CD4-positive, alpha-beta T cell treated with Interleukin-4 for 1 hour (primary cell): Measurements from ENCODE around the gene GARNL3.
A peak's percentile ranks its signal among the peaks of the same experiment; 100 is the strongest.

Experiments used
- DNase-seq, 2 donors: peaks; one replicate each; pipeline ENCODE4 v3.0.0-alpha.2; 2020 to 2022

The GARNL3 gene

DNA sequence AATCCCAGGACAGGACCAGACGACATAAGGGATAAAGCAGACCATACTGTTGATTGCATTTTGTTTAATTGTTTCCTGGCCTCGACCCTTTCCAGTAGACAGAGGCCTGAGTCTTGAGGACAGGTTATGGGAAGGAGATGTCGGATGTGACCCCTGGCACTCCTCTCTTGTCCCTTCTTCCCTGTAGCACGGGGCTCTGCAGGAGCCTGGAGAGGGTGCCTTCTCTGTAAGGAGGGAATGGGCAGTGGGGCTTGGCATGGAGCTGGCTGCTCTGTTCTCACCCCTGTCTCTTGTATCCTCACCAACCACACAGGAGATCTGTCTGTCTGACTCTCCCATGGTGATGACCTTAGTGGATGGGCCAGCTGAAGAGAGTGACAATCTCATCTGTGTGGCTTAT lies 92.3 kb downstream of the GARNL3 start:
- no peak for DNase-seq

DNA sequence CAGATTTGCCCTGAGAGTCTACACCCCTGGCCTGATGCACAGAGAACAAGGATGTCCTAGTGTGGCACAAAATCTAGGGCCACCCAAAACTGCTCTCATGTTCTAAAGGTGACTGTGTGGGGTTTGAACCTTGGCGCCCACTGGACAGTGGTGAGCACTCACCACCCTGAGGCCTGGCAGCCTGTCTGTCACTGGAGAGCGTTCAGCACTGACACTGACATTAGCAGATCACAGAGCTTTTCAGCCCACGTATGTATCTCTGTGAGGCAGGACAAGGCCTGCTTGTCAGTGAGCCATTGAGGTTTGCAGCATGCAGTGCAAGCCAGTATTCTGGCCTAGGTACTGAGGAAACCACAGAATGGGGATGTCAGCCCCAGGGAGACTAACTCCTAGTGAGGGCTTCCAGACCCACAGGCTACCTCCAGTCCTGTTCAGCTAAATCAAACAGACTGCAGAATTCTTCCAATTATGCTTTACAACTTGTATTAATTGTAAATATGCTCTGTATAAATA lies 93.5 kb downstream of the GARNL3 start:
- DNase-seq = no peak

DNA sequence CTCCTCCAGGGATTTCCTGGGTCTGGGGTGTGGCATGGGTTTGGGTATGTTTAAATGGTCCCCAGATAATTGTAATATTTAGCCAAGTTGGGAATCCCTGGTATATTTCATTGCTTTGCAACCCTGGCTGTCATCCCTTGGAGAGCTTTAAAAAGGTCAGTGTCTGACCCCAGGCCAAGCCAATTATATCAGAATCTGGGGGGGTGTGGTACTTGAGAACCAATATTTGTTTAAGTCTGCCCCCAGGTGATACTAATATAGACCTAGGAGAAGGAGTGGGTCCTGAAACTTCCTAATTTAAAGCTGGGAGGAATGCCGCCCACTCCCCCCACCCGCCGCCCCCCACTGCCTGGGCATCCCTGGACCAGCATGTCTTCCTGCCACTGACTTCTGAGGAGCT lies 94.2 kb downstream of the GARNL3 start:
- DNase-seq = no peak

DNA sequence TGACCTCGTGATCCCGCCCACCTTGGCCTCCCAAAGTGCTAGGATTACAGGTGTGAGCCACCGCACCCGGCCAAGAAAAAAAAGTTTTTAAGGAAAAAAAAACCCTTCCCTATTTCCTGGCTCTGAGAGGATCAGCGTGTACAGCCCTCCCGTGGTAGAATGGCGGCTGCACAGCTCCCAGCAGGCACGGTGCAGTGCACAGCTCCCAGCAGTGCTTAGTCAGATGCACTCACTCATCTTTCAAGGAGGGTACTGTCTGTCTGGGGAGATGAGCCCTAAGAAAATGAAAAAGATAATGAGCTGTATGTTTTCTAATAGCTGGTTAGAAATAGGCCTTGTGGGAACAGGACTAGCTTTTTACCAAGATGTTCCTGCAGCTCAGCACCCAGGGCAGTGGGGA lies 95.7 kb downstream of the GARNL3 start:
- no peak for DNase-seq

DNA sequence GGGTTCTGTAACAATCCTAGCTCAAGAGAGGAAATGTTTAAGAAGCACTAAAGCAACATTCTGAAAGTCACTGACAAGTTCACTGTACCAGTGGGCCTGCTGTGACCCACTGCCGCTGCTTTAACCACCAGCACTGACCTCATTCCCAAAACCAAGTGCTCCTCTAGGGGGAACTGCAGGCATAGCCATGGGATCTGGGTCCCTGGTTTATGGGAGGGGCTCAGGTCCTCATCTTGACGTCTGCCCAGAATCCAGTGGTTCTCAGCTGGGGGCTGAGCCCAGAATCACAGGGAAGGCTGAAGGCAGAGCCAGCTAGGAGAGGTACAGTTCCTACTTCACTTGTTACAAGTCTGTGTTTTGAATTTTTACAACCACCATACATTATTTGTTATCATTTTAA lies 96.3 kb downstream of the GARNL3 start:
- DNase-seq = no peak

DNA sequence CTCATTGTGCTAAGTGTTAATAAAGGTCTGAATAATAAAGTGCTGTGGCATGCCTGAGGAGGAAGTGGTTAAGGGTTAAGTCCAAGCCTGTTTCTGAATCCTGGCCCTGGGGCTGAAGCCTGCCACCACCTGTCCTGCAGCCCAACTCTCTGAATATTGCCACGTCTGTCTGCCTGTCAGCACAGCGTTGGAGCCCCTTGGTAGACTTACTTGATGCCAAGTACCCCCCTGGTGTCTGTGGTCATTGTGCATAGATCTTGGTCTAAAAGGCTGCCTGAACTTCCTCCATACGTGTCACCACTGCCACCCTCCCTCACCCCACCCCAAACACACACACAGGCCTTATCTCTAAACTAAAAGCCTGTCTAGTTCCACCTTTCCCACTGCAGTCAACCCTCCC lies 97.0 kb downstream of the GARNL3 start:
- no peak for DNase-seq

DNA sequence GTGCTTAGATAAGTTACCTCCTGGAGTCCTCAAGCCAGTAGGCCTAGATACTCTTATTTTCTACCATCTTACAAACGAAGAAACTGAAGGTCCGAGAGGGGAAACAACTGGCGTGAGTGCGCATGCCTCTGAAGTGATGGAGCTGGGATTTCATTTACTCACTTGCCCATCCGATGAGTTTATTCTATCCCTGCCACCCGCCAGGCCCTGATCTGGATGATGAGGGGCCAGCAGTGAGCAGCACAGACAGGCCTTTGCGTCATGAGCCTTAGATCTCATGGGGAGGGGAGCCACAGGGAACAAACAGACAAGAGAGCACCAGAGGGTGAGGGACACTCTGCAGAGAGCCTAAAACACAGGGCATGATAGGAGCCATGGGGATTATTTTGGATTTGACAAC lies 98.3 kb downstream of the GARNL3 start:
- DNase-seq = no peak

DNA sequence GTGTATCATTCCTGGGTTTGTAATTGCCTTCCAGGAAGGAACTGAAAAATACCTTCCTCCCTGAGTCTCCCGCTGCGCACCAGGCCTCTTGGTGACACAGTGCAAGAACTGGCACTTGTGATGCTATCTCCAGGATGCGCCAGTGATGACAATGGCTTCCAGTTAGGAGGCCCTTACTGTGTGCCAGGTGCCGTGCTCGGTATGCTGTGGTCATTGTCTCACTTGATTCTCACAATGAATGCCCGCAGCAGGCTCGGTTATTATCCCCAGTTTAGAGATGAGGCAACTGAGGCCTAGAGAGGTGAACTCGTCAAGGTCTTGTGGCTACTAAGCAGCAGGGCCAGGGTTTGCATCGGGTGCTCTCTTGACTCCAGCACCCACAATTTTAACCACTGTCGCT lies 100.9 kb downstream of the GARNL3 start:
- no peak for DNase-seq

DNA sequence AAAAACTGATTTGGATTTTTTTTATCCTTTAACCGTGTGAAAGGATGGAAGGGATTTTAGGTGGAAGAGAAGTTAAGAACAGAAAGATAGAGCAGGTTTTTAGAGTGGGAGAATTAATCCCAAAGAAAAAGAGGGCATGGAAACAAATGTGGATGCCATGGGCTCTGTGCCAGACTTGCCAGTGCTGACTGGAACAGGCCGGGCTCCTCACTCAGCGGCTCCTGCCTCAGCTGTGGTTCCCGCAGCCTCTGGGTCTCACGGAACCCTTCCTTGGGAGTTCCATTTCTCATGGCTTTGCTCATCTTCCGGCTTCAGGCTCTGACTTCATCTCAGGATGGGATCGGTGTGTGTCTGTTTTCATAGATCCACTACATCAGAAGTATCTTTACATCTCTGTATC lies 102.0 kb downstream of the GARNL3 start:
- DNase-seq = no peak

DNA sequence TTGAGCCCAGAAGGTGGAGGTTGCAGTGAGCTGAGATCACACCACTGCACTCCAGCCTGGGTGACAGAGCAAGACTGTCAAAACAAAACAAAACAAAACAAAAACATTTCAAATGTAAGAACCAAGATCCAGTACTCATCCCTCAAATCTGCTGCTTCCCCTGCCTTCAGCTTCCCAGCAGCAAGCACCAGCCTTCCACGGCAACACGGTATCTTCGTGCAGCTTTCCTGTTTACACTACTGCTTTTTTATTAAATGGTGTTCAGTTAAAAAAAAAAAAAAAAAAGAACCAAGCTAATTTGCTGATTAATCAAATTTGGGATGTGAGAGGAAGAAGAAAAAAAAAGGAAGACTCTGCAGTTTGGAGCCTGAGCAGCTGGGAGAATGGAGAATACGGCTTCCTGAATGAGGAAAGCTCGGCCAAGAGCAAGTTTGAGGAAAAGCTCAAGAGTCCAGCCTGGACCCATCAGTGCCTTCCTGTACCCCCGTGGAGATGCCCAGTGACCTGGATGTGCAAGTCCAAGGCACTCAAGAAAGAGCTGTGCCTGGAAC lies 104.4 kb downstream of the GARNL3 start:
- DNase-seq = no peak

DNA sequence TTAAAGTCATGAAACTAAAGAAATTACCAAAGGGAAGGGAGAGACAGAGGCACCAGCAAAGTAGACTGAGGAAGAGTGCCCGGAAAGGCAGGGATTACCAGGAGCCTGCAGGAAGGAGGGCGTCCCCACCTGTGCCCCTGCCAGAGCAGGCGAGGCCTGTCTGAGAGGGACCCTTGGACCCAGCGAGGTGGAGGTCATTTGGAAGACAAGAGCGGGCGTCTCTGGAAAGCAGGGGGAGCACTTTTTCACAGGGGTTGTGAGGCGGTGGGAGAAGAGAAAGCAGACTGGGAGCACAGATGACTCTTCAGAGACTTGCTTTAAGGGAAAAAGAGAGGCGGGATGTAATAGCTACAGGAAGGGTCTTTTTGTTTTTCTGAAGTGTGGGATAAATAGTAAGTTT lies 104.9 kb downstream of the GARNL3 start:
- DNase-seq = no peak

DNA sequence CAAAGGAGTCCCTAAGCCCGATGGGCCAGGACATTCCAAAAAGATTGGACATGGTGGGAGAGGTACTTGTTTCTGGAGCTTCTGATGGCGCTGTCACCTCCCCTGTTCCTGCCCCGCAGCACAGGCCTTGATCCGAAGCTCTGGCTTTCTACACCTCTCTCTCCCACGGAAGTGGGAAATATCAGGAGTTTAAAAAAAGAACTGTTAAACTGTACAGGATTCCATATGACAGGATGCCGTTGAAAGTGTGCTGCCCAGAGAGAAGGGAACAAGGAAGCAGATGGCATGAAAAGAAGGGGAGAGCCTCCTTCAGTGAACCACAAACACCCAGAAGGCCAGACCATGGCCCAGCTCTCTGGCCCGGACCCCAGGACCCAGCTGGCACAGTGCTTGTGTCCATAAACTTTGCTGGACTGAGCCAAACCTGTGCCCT lies 105.6 kb downstream of the GARNL3 start:
- no peak for DNase-seq

DNA sequence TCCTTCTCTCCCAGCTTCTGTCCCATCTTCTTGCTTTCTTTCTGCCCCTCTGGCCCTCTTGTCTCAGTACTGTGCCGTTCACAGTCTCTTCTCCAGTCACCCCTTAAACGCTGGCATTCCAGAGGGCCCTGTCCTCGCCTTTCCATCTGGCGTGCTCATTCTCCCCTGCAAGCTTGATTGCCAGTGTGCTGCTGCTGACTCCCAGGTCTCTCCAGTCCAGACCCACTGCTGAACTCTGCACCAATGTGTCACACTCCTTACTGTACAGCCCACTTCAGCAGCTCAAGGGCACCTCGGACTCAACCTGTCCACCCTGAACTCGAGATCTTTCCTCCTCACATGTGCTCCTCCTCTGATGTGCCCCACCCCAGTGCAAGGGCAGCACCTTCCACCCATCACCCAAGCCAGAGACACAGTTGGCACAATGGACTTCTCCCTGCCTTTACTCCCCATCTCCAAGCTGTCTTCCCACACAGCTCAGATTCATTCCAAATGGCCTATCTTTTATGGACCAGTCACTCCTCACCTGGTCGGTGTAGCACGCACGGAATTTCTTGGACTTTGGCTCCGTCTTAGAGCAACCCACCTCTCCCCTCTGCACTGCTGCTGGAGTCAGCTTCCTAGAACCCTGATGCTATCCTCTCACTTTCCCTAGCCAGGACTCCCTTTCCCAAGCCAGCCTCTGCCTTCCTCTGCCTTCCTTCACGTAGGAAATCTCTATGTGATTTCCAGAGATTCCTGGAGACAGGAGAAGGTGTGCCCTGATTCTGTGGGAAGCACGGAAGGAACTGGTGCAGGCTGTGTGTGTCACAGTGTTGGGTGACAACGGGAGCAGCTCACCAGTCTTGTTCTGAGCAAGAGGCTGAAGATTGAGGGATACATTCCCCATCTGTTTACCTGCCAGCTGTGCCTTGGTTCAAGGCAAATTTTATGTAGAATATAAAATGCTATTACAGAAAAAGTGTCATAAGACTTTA lies 106.4 kb downstream of the GARNL3 start:
- DNase-seq = no peak

DNA sequence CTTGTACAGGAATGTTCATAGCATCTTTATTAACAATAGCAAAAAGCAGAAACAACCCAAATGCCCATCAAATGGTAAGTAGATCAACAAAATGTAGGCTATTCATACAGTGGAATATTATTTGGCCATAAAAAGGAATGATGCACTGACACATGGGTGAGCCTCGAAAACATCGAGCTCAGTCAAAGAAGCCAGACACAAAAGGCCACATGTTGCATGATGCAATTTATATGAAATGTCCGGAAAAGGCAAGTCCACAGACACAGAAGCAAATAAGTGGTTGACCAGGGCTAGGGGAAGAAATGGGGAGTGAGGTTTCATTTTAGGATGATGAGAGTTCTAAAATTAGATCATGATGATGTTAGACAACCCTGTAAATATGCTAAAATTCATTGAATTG lies 115.9 kb downstream of the GARNL3 start:
- DNase-seq = no peak

DNA sequence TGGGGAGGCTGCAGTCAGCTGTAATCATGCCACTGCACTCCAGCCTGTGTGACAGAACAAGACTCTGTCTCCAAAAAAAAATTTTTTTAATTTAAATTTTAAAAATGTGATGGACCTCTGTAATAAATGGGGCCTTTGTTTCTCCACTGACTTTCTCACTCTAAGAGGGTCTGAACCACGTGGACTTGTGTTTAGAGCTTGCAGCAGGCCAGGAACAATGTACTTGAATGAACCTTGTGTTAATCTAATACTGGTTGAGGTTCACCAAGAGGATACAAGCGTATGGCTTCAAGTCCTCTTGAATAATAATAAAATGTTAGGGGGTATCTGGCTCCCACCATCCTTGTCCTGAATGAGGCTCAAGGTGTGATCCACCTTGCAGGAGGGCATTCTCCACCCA lies 118.0 kb downstream of the GARNL3 start:
- DNase-seq = no peak

DNA sequence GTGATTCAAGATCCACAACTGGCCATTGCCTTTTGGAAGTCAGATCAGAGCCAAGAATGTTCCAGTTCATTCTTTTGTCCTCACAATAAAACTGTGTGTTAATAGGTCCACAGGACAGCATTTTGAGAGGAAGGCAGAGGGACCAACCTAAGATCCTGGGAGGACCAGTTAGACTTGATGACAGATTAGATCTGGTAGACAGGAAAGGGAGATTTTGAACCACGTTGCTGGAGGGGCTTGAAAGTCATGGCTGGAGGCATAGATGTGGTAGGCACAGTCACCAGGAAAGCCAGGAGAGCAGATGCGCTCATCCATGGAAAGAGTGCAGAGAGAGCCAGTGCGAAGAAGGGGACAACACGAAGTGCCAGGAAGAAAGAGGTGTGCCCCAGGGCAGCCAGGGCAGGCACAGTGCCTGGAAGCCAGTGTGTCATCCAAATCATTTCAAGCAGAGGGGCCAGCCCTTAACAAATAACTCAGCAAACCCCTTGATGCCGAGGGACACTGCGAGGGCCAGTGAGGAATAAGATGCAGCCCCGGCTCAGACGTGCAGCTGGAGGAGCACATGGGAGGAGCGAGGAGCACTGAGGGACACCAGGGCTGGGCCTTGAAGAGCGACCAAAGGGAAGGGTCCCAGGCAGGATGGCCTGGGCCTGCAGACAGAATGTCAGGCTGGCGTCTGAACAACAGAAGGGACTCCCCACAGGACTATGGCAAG lies 119.6 kb downstream of the GARNL3 start:
- DNase-seq = no peak

DNA sequence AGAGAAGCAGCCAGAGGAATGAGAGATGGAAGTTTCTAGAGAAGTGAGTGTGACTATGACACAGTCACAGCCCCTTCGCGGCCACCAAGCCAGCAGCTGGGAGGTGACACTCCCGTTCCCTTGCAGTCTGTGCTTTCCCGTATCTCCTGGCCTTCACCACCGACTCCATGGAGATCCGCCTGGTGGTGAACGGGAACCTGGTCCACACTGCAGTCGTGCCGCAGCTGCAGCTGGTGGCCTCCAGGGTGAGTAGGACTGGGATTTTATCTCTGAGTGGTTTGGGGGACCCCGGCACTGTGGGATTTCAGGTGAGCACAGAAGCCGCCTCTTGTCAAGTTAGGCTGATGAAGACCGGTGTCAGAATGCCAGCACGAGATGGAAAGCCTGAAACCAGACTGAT lies 120.3 kb downstream of the GARNL3 start:
- no peak for DNase-seq

DNA sequence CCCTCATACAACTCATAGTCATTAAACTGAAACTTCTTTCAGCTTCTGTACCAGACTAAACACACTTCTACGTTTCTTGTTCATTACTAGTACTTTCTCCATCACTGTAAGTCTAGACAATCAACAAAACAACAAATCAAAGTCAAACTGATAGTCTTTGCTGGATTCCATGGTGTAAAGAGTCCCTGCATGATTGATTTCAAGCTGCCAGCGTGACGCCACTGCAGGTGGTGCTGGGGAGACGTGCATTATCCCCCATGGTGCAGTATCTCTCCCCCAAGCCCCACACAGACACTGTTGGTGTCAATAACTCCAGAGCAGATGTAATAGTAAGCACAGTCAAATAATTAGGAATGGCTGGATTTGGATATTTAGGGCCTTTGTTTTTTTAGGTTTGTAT lies 121.7 kb downstream of the GARNL3 start:
- DNase-seq = no peak

DNA sequence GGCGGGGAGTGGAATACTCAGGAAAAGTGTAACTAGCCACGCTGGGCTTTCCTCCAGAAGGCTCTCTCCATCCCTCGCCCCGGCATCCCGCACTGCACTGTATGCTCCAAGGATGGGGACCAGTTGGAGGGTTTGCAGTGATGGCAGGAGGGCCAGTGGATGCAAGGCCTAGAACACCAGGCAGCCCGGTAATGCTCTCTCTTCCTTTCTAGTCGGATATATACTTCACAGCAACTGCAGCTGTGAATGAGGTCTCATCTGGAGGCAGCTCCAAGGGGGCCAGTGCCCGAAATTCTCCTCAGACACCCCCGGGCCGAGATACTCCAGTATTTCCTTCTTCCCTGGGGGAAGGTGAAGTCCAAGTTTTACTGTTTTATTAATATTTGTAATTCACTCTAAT lies 122.4 kb downstream of the GARNL3 start:
- no peak for DNase-seq

DNA sequence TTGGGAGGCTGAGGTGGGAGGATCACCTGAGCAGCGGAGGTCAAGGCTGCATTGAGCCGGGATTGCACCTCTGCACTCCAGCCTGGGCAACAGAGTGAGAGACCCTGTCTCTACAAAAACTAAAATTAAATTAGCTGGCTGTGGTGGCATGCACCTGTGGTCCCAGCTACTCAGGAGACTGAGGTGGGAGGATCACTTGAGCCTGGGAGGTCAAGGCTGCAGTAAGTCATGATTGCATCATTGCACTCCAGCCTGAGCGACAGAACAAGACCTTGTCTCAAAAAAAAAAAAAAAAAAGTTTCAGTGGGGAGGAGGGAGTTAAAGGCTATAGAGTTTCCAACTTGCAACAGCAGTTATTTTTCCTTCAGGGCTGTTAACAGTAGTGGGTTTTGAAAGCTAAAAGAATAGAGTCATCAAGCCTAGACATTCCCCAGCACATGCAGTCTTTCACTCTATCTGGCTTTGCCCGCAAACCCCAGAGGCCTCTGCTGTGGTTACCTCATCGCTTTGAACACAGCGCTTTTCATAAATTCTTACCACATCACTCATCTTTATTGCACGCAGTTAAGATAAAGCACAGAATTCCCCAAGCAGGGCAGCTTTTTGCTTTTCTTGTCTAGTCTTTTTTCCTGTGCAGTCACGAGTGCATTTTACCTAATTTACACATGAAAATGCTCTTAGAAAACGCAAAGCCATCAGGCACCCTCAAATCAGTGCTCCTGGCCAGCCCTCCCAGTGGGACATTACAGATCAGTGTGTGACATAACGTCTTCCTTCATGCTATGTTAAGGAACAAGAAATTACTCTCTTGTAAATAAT lies 123.7 kb downstream of the GARNL3 start:
- peak; percentile 84 to 90 for DNase-seq

DNA sequence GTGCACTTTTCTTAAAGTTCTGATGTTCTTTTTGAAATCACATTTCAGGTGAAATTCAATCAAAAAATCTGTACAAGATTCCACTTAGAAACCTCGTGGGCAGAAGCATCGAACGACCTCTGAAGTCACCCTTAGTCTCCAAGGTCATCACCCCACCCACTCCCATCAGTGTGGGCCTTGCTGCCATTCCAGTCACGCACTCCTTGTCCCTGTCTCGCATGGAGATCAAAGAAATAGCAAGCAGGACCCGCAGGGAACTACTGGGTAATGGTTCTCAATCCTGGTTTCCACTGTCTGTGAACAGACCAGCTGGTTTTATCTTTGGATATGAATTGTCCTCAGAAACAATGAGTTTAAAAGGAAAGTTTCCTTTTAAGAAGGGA lies 124.3 kb downstream of the GARNL3 start:
- DNase-seq = no peak

DNA sequence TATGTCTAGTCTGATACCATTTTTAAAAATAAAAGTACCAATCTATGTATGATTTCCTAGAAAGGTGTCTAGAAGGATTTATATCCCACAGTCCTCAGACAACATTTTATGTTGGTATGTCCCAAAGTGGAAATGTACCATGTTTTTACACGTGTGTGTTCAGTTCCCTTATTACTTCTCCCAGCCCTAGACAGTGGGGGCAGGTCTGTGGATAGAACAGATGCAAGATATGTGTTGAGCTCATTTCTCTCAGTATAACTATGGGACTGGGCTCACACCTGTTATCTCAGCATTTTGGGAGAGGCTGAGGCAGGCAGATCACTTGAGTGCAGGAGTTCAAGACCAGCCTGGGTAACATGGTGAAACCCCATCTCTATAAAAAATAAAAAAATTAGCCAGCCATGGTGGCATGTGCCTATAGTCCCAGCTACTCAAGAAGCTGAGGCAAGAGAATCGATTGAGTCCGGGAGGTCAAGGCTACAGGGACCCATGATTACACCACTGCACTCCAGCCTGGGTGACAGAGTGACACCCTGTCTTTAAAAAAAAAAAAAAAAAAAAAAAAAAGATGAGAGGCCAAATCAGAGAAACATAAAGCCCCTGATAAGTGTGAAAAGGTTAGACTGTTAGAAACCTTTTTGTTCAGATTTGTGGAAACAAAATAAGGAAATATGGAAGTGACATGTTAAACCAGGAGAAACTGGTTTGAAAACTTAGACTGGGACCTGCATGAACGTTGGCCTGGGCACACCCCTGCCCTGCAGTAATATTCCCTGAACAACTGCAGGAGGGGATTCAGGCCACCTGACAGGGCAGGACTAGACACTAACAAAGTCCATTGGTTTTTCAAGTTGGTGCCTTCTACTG lies 125.0 kb downstream of the GARNL3 start:
- no peak for DNase-seq
